Dermis blood vessel endothelial cell (primary cell): ENCODE results near the gene ADGRV1. TPM values are rescaled to one million over a fixed set of nuclear protein-coding genes. Genes with fewer than 3 reads are reported as not detected.

Experiments
- DNase-seq: peaks from one replicate; pipeline ENCODE4 v3.0.0; 2010
- total RNA-seq: library from RNA; depleted of rRNA; stranded (reverse); fragments of >200 nt; gene quantifications from 2 replicates; pipeline ENCODE4 v1.2.3, GENCODE V29; 2014

The ADGRV1 gene
- total RNA-seq, 1 donor from 2014 or later, result under 0.01 TPM

GRCh38 chr5:91119981-91120850 lies 561.6 kb downstream of the ADGRV1 start:
- DNase-seq, result no peak

GRCh38 chr5:91121347-91121993 lies 562.9 kb downstream of the ADGRV1 start:
- no peak for DNase-seq

GRCh38 chr5:91122651-91123050 lies 564.1 kb downstream of the ADGRV1 start:
- no peak for DNase-seq

- DNase-seq, result no peak
Measured at GRCh38 chr5:91123291-91123690, 564.7 kb downstream of the ADGRV1 start.

GRCh38 chr5:91123901-91124300 lies 565.3 kb downstream of the ADGRV1 start:
- DNase-seq, result peak; percentile 33

- no peak for DNase-seq
Measured at GRCh38 chr5:91125916-91126315, 567.3 kb downstream of the ADGRV1 start.

- DNase-seq, result peak; percentile 41
Measured at GRCh38 chr5:91126448-91126847, 567.9 kb downstream of the ADGRV1 start.

GRCh38 chr5:91126888-91127287 lies 568.3 kb downstream of the ADGRV1 start:
- DNase-seq, result no peak

- DNase-seq, result no peak
Measured at GRCh38 chr5:91127456-91128081, 569.0 kb downstream of the ADGRV1 start.

GRCh38 chr5:91128604-91129003 lies 570.0 kb downstream of the ADGRV1 start:
- peak; percentile 12 for DNase-seq

GRCh38 chr5:91129748-91130147 lies 571.2 kb downstream of the ADGRV1 start:
- DNase-seq, result no peak

GRCh38 chr5:91130759-91131158 lies 572.2 kb downstream of the ADGRV1 start:
- no peak for DNase-seq

- DNase-seq, result peak; percentile 79
Measured at GRCh38 chr5:91132550-91132949, 574.0 kb downstream of the ADGRV1 start.

GRCh38 chr5:91133183-91133582 lies 574.6 kb downstream of the ADGRV1 start:
- DNase-seq, result no peak

GRCh38 chr5:91135475-91136248 lies 577.1 kb downstream of the ADGRV1 start:
- DNase-seq, result no peak

- no peak for DNase-seq
Measured at GRCh38 chr5:91136271-91136670, 577.7 kb downstream of the ADGRV1 start.

- no peak for DNase-seq
Measured at GRCh38 chr5:91137647-91138046, 579.0 kb downstream of the ADGRV1 start.

- no peak for DNase-seq
Measured at GRCh38 chr5:91139572-91140200, 581.1 kb downstream of the ADGRV1 start.

- DNase-seq, result no peak
Measured at GRCh38 chr5:91140657-91141056, 582.1 kb downstream of the ADGRV1 start.

- DNase-seq, result no peak
Measured at GRCh38 chr5:91141642-91142041, 583.0 kb downstream of the ADGRV1 start.

GRCh38 chr5:91142386-91142785 lies 583.8 kb downstream of the ADGRV1 start:
- DNase-seq, result no peak

- no peak for DNase-seq
Measured at GRCh38 chr5:91142819-91143218, 584.2 kb downstream of the ADGRV1 start.
